Skeletal muscle satellite cell (primary cell): ENCODE data around the gene ENPP6.
"Not testable (repeated sequence)": the region's sequence is repeated elsewhere in the genome, so short reads cannot be mapped to it uniquely, and the experiment has no call there.

Source experiments
- H3K27me3 ChIP-seq: 2 replicates; pipeline ENCODE4 v1.7.0; 2013; ENCODE audit warnings: low read length; ENCODE audit not compliant: control insufficient read depth, insufficient read depth
- H3K36me3 ChIP-seq: 2 replicates; pipeline ENCODE4 v1.7.0; 2013; ENCODE audit warnings: mild to moderate bottlenecking, control low read depth, low read length; ENCODE audit not compliant: insufficient read depth
- H3K4me1 ChIP-seq: 2 replicates; pipeline ENCODE4 v1.7.0; 2013; ENCODE audit warnings: low read length; ENCODE audit not compliant: control insufficient read depth, insufficient read depth
- H3K4me2 ChIP-seq: 2 replicates; pipeline ENCODE4 v1.7.0; 2013; ENCODE audit warnings: mild to moderate bottlenecking, low read length
- H3K4me3 ChIP-seq: 2 replicates; pipeline ENCODE4 v1.7.0; 2013; ENCODE audit warnings: low read length
- H3K9ac ChIP-seq: 2 replicates; pipeline ENCODE4 v1.7.0; 2013; ENCODE audit warnings: mild to moderate bottlenecking, low read depth, low read length, moderate library complexity
- H3K9me3 ChIP-seq: replicated peaks from 2 replicates; pipeline ENCODE4 v1.7.0; 2013; ENCODE audit warnings: mild to moderate bottlenecking, control low read depth, low read length

ENPP6 gene

DNA sequence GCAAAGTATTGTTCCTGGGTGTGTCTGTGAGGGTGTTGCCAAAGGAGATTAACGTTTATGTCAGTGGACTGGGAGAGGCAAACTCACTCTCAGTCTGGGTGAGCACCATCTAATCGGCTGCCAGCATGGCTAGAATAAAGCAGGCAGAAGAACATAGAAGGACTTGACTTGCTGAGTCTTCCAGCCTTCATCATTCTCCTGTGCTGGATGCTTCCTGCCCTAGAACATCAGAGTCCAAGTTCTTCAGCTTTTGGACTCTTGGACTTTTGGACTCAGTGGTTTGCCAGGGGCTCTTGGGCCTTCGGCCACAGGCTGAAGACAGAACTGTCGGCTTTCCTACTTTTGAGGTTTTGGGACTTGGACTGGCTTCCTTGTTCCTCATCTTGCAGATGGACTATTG lies 15.3 kb upstream of the ENPP6 start:
- H3K4me3 ChIP-seq: no peak overlapping the region

DNA sequence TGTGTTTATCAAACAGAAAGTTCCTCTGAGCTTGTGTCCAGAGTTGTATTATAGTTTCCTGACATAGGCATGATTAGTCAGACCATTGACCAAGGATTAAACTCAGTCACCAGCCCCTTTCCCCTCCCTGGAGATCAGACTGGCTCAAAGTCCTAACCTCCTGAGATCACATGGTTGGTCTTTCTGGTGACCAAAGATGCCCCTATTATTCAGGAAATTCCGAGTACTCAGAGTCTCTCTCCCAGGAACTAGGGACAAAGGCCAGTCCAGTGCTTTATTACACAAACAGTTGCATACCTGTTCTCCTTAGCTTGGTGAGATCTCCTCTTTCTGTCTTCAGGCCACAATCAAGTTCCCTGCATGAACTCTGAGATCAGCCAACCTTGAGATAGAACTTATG lies 14.5 kb upstream of the ENPP6 start:
- Histone ChIP-seq H3K4me2 (no peak overlapping the region), H3K36me3 (no peaks in the 10 kb centered on the region), H3K4me3 (no peak overlapping the region), H3K27me3 (peaks cover 6% of the 10 kb centered on the region), H3K4me1 (no peaks in the 10 kb centered on the region), H3K9ac (no peak overlapping the region), H3K9me3 (no peaks in the 10 kb centered on the region)

More for the DNA sequence above, 15.3 kb upstream of the ENPP6 start:
- Histone ChIP-seq H3K9me3 (no peaks in the 10 kb centered on the region), H3K4me1 (no peaks in the 10 kb centered on the region), H3K4me2 (no peak overlapping the region), H3K9ac (no peak overlapping the region), H3K36me3 (no peaks in the 10 kb centered on the region), H3K27me3 (peaks cover 6% of the 10 kb centered on the region)

DNA sequence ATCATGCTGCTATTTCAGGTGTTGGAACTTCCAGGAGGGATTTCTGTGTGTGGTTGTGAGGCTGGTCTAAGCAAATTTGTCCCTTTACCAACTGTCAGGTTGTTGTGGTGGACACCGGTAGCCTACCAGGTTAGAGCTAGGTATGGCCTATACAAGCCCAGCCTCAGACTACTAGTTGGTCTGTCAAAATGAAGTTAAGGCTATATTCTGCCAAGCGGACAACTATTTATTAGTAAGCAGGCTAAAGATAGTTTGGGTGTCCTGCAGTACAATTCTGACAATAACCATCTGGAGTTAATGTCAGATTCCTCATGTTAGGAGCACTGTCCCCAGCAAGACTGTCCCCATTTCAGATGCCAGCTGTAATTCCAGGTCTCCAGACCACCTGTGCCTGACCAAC lies 13.9 kb upstream of the ENPP6 start:
- no peak overlapping the region for H3K9ac ChIP-seq

DNA sequence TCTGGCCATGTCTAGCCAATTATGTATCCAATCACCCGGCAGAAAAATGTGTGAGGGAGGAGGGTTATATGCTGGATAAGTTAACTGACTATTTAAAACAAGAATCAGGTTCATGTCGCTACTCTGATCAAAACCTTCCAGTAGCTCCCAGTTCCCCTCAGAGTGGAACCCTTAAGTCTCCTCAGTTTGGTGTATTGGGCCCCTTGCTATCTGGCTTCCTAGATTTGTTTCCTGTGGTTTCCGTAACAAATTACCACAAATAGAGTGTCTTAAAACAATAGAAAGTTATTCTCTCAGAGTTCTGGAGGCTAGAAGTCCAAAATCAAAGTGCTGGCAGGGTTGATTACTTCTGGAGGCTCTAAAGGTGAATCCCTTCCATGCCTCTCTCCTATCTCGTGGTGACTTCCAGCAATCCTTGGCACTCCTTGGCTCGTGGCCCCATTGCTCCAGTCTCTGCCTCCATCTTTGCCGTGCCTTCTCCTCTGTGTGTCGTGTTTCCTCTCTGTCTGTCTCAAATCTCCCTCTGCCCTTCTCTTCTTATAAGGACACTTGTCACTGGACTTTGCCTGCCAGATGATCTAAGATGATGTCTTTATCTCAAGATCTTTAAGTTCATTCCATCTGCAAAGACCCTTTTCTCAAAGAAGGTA lies 10.5 kb upstream of the ENPP6 start:
- Histone ChIP-seq H3K27me3 (no peaks in the 10 kb centered on the region), H3K36me3 (no peaks in the 10 kb centered on the region), H3K9ac (no peak overlapping the region), H3K9me3 (no peaks in the 10 kb centered on the region), H3K4me3 (no peak overlapping the region), H3K4me2 (no peak overlapping the region), H3K4me1 (no peaks in the 10 kb centered on the region)

More for the DNA sequence above, 13.9 kb upstream of the ENPP6 start:
- Histone ChIP-seq H3K27me3 (peaks cover under 1% of the 10 kb centered on the region), H3K36me3 (no peaks in the 10 kb centered on the region), H3K9me3 (no peaks in the 10 kb centered on the region), H3K4me3 (no peak overlapping the region), H3K4me2 (no peak overlapping the region), H3K4me1 (no peaks in the 10 kb centered on the region)

DNA sequence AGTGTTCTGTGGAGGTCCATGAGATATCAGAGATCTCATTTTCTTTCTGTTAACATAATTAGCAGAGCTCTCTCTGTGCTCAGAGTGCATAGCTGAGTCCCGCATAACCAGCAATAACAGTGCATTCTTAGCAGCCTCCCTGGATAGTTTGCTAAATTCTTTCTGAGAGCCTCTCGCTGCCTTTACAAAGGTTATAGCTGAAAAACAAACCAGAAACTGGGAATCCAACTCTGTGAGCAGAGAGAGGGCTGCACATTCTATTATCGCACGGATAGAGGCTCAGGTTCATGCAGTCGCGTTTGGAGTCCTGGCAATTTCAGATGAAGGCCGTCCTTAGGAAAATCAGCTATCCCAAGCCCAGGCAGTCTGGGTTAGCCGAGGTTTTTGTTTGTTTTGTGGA lies 1.2 kb downstream of the ENPP6 start:
- Histone ChIP-seq H3K9me3 (no peaks in the 10 kb centered on the region), H3K4me3 (no peak overlapping the region), H3K27me3 (peaks cover 35% of the 10 kb centered on the region), H3K9ac (no peak overlapping the region), H3K4me1 (no peaks in the 10 kb centered on the region), H3K4me2 (no peak overlapping the region), H3K36me3 (no peaks in the 10 kb centered on the region)

DNA sequence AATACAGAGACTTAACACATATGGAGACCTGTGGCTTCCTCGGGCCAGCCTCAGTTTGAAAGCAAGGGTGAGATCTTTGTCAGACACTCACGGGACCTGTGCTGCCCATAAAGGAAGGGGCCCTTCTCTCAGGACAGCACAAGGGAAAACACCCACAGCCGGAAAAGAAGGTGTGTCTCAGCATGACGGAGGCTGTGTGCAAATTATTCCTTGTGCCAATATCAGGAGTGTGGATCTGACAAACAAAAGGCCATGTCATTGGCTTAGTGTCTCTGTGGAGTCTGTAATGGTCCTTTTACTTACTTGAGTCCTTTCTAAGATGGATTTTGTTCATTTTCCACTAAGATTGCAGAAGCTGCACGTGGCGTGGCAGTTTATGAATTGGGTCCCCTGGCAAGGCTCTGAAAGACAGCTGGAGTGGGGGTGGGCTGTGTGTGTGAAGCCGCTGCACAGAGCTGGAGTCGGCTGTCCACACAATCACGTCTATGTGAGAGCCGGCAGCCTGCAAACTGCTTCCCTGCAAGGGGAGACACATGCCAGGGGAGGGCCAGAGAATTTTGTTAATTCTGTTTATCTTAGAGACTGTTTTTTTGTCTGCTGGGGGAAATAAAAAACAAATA lies 1.9 kb downstream of the ENPP6 start:
- Histone ChIP-seq H3K9ac (no peak overlapping the region), H3K9me3 (no peaks in the 10 kb centered on the region), H3K4me3 (no peak overlapping the region), H3K27me3 (peaks cover 35% of the 10 kb centered on the region), H3K36me3 (no peaks in the 10 kb centered on the region), H3K4me1 (no peaks in the 10 kb centered on the region), H3K4me2 (no peak overlapping the region)

DNA sequence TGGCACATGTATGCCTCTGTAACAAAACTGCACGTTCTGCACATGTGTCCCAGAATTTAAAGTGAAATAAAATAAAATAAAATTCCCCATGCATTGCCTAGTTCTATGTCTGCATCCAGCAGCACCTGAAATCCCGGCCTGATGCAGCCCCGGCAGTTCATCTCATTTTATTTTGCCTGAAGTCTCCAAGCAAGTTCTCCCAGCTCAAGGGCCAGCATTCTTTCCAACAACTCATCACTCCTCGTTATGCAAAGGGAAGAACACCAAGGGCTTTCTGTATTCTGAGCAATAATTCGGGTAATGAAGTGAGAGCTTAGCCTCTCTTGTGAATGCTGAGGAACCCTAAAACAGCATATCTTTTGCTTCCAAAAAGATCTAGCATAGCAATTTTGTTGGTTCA lies 2.7 kb downstream of the ENPP6 start:
- H3K9me3 ChIP-seq: no peaks in the 10 kb centered on the region

DNA sequence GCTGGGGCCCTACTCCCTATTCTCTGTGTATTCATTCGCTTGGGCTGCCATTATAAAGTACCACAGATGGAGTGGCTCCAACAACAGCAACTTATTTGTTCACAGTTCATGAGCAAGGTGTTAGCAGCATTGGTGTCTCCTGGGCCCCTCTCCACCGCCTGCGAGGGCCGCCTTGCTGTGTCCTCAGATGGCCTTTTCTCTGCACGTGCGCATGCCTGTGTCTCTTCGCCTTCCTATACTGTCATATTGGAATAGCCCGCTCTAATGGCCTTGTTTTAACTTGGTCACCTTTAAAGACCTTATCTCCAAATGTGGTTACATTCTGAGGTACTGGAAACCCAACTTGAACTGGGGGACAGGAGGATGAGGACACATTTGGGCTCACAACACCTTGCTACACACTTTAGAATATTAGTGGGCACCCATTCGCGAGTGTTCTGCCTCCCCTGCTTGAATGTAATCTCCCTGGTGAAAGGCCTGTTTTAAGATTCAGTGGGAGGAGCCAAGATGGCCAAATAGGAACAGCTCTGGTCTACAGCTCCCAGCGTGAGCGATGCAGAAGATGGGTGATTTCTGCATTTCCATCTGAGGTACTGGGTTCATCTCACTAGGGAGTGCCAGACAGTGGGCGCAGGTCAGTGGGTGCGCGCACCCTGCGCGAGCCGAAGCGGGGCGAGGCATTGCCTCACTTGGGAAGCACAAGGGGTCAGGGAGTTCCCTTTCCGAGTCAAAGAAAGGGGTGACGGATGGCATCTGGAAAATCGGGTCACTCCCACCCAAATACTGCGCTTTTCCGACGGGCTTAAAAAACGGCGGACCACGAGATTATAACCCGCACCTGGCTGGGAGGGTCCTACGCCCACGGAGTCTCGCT lies 9.7 kb downstream of the ENPP6 start:
- not testable (repeated sequence) for H3K9ac ChIP-seq, H3K27me3 ChIP-seq, H3K4me2 ChIP-seq, H3K4me1 ChIP-seq, H3K4me3 ChIP-seq, H3K36me3 ChIP-seq, H3K9me3 ChIP-seq

More for the DNA sequence above, 2.7 kb downstream of the ENPP6 start:
- no peak overlapping the region for H3K4me2 ChIP-seq
- H3K36me3 ChIP-seq: no peaks in the 10 kb centered on the region
- H3K9ac ChIP-seq: no peak overlapping the region
- H3K4me3 ChIP-seq: no peak overlapping the region
- no peaks in the 10 kb centered on the region for H3K4me1 ChIP-seq
- H3K27me3 ChIP-seq: peaks cover 35% of the 10 kb centered on the region

DNA sequence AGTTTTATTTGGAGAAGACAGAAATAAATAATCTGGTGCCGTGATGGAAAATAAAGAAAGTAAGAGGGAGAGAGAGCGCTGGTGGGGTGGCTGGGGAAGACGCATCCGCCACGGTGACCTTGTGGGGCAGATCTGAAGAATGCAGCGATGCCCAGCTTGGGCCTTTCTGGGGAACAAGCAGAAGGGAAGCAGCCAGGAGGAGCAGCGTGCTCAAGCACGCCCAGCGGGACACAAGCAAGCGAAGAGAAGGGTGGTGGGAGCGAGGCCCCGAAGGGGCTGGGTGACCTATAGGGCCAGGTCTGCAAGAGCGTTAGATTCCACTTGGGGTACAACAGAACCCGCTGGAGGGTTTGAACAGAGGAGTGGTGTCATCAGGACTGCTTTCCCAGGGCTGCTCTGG lies 12.4 kb downstream of the ENPP6 start:
- Histone ChIP-seq H3K27me3 (no peaks in the 10 kb centered on the region), H3K36me3 (no peaks in the 10 kb centered on the region), H3K9ac (no peak overlapping the region), H3K4me1 (no peaks in the 10 kb centered on the region), H3K4me3 (no peak overlapping the region), H3K4me2 (no peak overlapping the region), H3K9me3 (no peaks in the 10 kb centered on the region)

DNA sequence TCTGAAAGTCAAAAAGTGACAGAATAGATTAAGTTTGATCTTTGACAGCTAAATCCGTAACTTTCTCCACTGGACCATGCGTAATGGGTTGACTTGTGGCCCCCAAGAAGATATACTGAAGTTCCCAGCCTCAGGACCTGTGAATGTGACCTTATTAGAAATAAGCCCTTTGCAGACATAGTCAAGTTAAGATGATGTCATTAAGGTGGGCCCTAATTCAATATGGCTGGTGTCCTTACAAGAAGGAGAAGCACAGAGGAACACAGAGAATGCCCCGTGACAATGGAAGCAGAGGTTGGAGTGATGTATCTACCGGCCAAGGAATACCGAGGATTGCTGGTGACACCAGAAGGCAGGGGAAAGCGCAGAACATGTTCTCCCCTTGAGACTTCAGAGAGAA lies 14.4 kb downstream of the ENPP6 start:
- H3K27me3 ChIP-seq: no peaks in the 10 kb centered on the region
- H3K4me2 ChIP-seq: no peak overlapping the region
- no peaks in the 10 kb centered on the region for H3K9me3 ChIP-seq
- no peaks in the 10 kb centered on the region for H3K36me3 ChIP-seq
- no peak overlapping the region for H3K4me3 ChIP-seq
- no peak overlapping the region for H3K9ac ChIP-seq
- H3K4me1 ChIP-seq: no peaks in the 10 kb centered on the region

DNA sequence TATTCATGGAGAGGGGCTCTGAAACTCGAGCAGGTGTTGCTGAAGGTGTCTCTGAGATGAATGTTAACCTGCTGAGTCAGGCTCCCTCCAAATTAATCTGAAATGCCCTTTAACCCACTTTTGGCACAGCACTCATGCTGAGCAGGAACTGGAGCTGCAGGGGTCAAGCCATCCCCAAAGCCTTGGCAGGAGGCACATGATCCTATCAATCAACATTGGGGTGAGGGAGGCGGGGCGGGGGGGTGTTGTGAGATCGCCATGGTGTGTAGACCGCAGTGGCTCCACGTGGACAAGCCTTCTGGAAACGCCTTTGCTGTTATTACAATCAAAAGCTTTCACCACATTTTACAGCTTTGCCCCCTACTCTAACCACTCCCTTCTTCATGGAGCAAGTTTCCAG lies 16.5 kb downstream of the ENPP6 start:
- H3K27me3 ChIP-seq: no peaks in the 10 kb centered on the region
- no peaks in the 10 kb centered on the region for H3K36me3 ChIP-seq
- no peak overlapping the region for H3K4me2 ChIP-seq
- H3K9ac ChIP-seq: no peak overlapping the region
- no peak overlapping the region for H3K4me3 ChIP-seq
- no peaks in the 10 kb centered on the region for H3K4me1 ChIP-seq
- no peaks in the 10 kb centered on the region for H3K9me3 ChIP-seq
